A549 (cell line): ENCODE measurements around the gene SEMA6D.

ENCODE experiments used
- TF ChIP-seq, protein P1 (sequence below): fragments of >200 bp; sonication (Bioruptor Twin); formaldehyde crosslinking; IDR thresholded peaks from 3 replicates; pipeline ENCODE4 v1.5.1; 2016
- TF ChIP-seq, protein P2 (sequence below): fragments of 200-600 bp; sonication (generic); IDR thresholded peaks from 2 replicates; pipeline ENCODE4 v1.6.1; 2016; ENCODE audit warnings: antibody characterized with exemption, mild to moderate bottlenecking, moderate library complexity
- TF ChIP-seq, protein P3 (sequence below): fragments of 250-450 bp; sonication (Bioruptor Pico); IDR thresholded peaks from 2 replicates; pipeline ENCODE4 v1.5.0; 2021; ENCODE audit warnings: mild to moderate bottlenecking, moderate library complexity, borderline replicate concordance

- TF ChIP-seq, protein P1, sequence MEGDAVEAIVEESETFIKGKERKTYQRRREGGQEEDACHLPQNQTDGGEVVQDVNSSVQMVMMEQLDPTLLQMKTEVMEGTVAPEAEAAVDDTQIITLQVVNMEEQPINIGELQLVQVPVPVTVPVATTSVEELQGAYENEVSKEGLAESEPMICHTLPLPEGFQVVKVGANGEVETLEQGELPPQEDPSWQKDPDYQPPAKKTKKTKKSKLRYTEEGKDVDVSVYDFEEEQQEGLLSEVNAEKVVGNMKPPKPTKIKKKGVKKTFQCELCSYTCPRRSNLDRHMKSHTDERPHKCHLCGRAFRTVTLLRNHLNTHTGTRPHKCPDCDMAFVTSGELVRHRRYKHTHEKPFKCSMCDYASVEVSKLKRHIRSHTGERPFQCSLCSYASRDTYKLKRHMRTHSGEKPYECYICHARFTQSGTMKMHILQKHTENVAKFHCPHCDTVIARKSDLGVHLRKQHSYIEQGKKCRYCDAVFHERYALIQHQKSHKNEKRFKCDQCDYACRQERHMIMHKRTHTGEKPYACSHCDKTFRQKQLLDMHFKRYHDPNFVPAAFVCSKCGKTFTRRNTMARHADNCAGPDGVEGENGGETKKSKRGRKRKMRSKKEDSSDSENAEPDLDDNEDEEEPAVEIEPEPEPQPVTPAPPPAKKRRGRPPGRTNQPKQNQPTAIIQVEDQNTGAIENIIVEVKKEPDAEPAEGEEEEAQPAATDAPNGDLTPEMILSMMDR = no peak
- TF ChIP-seq, protein P2, sequence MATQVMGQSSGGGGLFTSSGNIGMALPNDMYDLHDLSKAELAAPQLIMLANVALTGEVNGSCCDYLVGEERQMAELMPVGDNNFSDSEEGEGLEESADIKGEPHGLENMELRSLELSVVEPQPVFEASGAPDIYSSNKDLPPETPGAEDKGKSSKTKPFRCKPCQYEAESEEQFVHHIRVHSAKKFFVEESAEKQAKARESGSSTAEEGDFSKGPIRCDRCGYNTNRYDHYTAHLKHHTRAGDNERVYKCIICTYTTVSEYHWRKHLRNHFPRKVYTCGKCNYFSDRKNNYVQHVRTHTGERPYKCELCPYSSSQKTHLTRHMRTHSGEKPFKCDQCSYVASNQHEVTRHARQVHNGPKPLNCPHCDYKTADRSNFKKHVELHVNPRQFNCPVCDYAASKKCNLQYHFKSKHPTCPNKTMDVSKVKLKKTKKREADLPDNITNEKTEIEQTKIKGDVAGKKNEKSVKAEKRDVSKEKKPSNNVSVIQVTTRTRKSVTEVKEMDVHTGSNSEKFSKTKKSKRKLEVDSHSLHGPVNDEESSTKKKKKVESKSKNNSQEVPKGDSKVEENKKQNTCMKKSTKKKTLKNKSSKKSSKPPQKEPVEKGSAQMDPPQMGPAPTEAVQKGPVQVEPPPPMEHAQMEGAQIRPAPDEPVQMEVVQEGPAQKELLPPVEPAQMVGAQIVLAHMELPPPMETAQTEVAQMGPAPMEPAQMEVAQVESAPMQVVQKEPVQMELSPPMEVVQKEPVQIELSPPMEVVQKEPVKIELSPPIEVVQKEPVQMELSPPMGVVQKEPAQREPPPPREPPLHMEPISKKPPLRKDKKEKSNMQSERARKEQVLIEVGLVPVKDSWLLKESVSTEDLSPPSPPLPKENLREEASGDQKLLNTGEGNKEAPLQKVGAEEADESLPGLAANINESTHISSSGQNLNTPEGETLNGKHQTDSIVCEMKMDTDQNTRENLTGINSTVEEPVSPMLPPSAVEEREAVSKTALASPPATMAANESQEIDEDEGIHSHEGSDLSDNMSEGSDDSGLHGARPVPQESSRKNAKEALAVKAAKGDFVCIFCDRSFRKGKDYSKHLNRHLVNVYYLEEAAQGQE = no peak
- TF ChIP-seq, protein P3, sequence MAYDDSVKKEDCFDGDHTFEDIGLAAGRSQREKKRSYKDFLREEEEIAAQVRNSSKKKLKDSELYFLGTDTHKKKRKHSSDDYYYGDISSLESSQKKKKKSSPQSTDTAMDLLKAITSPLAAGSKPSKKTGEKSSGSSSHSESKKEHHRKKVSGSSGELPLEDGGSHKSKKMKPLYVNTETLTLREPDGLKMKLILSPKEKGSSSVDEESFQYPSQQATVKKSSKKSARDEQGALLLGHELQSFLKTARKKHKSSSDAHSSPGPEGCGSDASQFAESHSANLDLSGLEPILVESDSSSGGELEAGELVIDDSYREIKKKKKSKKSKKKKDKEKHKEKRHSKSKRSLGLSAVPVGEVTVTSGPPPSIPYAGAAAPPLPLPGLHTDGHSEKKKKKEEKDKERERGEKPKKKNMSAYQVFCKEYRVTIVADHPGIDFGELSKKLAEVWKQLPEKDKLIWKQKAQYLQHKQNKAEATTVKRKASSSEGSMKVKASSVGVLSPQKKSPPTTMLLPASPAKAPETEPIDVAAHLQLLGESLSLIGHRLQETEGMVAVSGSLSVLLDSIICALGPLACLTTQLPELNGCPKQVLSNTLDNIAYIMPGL (CRISPR knock-in tag) = no peak
Measured at GRCh38 chr15:47814620-47815019, 97.3 kb downstream of the SEMA6D start.
